Measurements from ENCODE around the gene NUB1.

The NUB1 gene, protein sequence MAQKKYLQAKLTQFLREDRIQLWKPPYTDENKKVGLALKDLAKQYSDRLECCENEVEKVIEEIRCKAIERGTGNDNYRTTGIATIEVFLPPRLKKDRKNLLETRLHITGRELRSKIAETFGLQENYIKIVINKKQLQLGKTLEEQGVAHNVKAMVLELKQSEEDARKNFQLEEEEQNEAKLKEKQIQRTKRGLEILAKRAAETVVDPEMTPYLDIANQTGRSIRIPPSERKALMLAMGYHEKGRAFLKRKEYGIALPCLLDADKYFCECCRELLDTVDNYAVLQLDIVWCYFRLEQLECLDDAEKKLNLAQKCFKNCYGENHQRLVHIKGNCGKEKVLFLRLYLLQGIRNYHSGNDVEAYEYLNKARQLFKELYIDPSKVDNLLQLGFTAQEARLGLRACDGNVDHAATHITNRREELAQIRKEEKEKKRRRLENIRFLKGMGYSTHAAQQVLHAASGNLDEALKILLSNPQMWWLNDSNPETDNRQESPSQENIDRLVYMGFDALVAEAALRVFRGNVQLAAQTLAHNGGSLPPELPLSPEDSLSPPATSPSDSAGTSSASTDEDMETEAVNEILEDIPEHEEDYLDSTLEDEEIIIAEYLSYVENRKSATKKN

DNA sequence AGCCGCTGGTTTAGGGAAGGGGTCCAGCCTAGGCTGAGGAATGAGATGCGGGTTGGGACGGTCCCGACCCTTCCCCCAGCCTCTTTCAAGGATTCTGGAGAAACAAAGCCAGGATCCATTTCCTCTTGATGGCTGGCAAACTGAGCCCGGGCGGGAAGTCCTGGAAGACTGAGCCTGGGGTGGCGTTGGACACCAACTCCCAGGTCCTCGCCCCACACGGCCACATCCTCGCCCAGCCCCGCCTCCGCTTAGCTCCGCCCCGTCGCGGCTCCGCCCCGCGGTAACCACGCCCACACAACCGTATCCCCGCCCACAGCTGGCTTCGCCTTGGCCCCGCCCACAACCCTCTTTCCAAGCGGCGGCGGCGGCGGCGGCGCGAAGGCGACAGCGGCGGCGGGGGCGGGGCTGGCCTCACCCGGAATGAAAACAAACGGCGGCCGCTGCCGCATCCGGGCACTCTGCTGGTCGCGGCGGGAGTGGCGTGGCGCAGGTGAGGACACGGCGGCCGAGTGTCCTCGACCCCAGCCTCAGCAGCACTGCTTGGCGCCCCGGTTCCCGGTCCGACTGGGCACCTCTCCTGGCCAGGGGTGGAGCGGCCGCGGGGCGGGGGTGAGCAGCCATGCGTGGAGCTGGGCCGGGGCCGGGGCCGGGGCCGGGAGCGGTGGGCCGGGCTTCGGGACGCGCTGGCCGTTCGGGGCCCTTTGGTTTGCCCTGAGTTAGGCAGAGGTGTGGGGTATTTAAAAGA lies at the start of gene NUB1:
TSS of gene NUB1 (plus strand) at position 456 of the 745 bp plus-strand sequence. CDS start 3,538 bp downstream, outside the sequence.
- Mint-ChIP-seq H3K36me3 (ENCODE audit: low read depth) (peaks cover 20% of the 10 kb centered on the region), H3K9me3 (peaks cover 18% of the 10 kb centered on the region), H3K27ac (no peak within 1 kb of the TSS), H3K27me3 (ENCODE audit: low read depth, poor library complexity) (peaks cover 31% of the 10 kb centered on the region), H3K4me1 (peaks cover 13% of the 10 kb centered on the region), H3K4me3 (peak within 1 kb of the TSS; percentile 88)
- DNase-seq, result peak; percentile 97
- TF ChIP-seq CTCF (IDR thresholded peaks at IDR 0.05), result no peak

DNA sequence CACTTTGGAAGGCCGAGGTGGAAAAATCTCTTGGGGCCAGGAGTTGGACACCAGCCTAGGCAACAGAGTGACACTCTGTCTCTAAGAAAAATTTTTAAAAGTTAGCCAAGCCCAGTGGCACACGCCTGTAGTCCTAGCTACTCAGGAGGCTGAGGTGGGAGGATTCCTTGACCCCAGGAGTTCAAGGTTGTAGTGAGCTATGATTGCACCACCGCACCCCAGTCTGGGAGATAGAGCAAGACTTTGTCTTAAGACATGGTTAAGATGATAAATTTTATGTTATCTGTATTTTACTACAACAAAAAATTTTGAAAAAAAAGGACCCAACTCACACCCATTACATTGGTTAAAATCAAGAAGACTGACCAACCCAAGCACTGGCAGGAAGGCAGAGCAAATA lies 48.8 kb upstream of the NUB1 start:
- peaks cover 54% of the 10 kb centered on the region for H3K27me3 Mint-ChIP-seq (ENCODE audit: low read depth, poor library complexity)
- no peak overlapping the region for H3K27ac Mint-ChIP-seq
- TF ChIP-seq CTCF (IDR thresholded peaks at IDR 0.05), result no peak
- H3K4me1 Mint-ChIP-seq, result no peaks in the 10 kb centered on the region
- DNase-seq, result no peak
- no peak overlapping the region for H3K4me3 Mint-ChIP-seq
- no peaks in the 10 kb centered on the region for H3K36me3 Mint-ChIP-seq (ENCODE audit: low read depth)
- peaks cover 14% of the 10 kb centered on the region for H3K9me3 Mint-ChIP-seq

- H3K4me1 Mint-ChIP-seq, result no peaks in the 10 kb centered on the region
- H3K36me3 Mint-ChIP-seq (ENCODE audit: low read depth), result no peaks in the 10 kb centered on the region
- H3K4me3 Mint-ChIP-seq, result no peak overlapping the region
Observed at GRCh38 chr7:151296202-151296992, 45.2 kb upstream of the NUB1 start.

GRCh38 chr7:151298765-151299164 lies 42.8 kb upstream of the NUB1 start:
- peaks cover 82% of the 10 kb centered on the region for H3K27me3 Mint-ChIP-seq (ENCODE audit: low read depth, poor library complexity)
- H3K27ac Mint-ChIP-seq, result no peak overlapping the region
- peaks cover 22% of the 10 kb centered on the region for H3K9me3 Mint-ChIP-seq
- H3K36me3 Mint-ChIP-seq (ENCODE audit: low read depth), result no peaks in the 10 kb centered on the region
- peaks cover 4% of the 10 kb centered on the region for H3K4me1 Mint-ChIP-seq
- no peak for DNase-seq
- TF ChIP-seq CTCF (IDR thresholded peaks at IDR 0.05), result no peak
- H3K4me3 Mint-ChIP-seq, result no peak overlapping the region

More at GRCh38 chr7:151296202-151296992, 45.2 kb upstream of the NUB1 start:
- TF ChIP-seq CTCF (IDR thresholded peaks at IDR 0.05), result no peak
- no peak for DNase-seq
- H3K27me3 Mint-ChIP-seq (ENCODE audit: low read depth, poor library complexity), result peaks cover 80% of the 10 kb centered on the region
- peaks cover 22% of the 10 kb centered on the region for H3K9me3 Mint-ChIP-seq
- H3K27ac Mint-ChIP-seq, result no peak overlapping the region

GRCh38 chr7:151299530-151299929 lies 42.1 kb upstream of the NUB1 start:
- Mint-ChIP-seq H3K4me1 (peaks cover 6% of the 10 kb centered on the region), H3K27ac (no peak overlapping the region), H3K27me3 (ENCODE audit: low read depth, poor library complexity) (peaks cover 82% of the 10 kb centered on the region), H3K9me3 (peaks cover 22% of the 10 kb centered on the region), H3K36me3 (ENCODE audit: low read depth) (no peaks in the 10 kb centered on the region), H3K4me3 (no peak overlapping the region)
- no peak for DNase-seq
- no peak for TF ChIP-seq CTCF (IDR thresholded peaks at IDR 0.05)
